GM12864 (cell line): ENCODE measurements around the gene SP4.

Experiments used
- DNase-seq: peaks from one replicate; pipeline ENCODE4 v3.0.0-alpha.2; 2011; ENCODE audit warnings: low read depth
- H3K4me3 ChIP-seq: 2 replicates; pipeline ENCODE4 v1.5.1; 2011; ENCODE audit warnings: mild to moderate bottlenecking, low read depth, low read length, control low read depth
- TF ChIP-seq, protein P1 (sequence below): IDR thresholded peaks from 2 replicates; pipeline ENCODE4 v1.5.1; 2011; ENCODE audit warnings: low read depth, mild to moderate bottlenecking, moderate library complexity, low read length, control low read depth, inconsistent platforms; ENCODE audit errors: missing control alignments

The SP4 gene

DNA sequence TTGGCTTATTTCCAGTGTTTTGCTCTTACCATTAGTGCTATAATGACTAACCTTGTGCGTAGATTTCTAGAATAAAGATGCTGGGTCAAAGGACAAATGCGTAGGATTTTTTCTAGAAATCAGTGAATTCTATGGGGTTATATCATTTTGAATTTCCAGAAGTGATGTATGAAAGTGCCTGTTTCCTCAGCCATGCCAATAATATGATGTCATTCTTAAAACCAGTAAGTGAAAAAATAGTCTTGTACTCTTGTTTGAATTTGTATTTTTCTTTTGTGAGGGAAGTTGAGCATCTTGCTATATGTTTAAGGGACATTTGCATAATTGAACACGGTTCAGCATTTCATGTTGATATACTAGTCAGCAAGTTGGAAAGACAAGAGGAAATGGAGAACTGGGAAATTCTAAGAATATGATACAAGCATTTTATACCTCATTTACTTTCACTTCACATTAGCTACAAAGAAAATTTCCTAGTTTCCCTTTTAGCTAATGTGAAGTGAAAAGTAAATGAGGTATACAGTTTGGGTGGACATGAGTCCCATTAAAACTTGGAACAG lies 111.1 kb downstream of the SP4 start:
- TF ChIP-seq, protein P1, sequence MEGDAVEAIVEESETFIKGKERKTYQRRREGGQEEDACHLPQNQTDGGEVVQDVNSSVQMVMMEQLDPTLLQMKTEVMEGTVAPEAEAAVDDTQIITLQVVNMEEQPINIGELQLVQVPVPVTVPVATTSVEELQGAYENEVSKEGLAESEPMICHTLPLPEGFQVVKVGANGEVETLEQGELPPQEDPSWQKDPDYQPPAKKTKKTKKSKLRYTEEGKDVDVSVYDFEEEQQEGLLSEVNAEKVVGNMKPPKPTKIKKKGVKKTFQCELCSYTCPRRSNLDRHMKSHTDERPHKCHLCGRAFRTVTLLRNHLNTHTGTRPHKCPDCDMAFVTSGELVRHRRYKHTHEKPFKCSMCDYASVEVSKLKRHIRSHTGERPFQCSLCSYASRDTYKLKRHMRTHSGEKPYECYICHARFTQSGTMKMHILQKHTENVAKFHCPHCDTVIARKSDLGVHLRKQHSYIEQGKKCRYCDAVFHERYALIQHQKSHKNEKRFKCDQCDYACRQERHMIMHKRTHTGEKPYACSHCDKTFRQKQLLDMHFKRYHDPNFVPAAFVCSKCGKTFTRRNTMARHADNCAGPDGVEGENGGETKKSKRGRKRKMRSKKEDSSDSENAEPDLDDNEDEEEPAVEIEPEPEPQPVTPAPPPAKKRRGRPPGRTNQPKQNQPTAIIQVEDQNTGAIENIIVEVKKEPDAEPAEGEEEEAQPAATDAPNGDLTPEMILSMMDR, result no peak
- DNase-seq, result no peak
- H3K4me3 ChIP-seq, result no peak overlapping the region

- H3K4me3 ChIP-seq, result peak within 1 kb of the TSS; percentile 1
- no peak for DNase-seq
- TF ChIP-seq, protein P1, result no peak
Measured at GRCh38 chr7:21542891-21543527, 115.1 kb downstream of the SP4 start, which contains the start of gene DNAH11. Gene DNAH11, plus strand, starts transcription at chr7:21543039. Its CDS starts 207 bp downstream, at chr7:21543246.

DNA sequence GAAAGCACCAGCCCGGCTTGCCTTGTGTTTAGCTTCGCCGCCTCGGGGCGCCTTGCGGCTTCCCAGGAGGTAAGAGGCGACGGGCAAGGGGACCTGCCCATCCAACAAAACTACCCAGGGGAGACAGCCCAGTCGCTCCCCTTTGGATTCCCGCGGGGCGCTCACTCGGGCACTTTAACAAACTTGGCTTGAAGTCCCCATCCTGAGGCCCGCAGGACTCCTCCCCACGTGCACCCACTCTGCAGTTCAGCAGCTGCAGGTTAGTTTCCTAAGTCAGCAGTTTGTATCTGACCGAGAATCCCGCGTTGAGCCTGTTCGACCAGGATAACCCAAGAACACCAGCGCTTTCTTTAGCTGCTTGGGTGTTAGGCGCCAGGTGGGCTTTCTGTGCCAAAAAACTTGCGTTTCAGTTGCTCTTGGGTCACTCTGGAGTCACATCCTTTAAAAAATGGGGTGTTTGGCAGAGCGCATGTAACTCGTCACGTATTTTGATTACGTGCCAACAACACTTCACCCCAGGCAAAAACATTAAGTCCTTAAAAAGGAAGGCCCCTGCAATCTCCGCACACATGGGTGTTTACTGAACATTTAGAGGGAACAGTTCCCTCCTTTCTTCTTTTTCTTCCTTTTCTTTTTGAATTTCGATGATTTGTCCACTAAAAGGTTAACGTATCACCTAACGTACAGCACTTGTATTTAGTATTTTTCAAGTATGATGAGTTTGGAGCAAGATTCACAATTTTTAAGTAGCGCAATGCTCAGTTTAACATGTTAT lies 115.8 kb downstream of the SP4 start:
- DNase-seq, result no peak
- peak overlapping the region; percentile 1; the same call in 1 of the 2 replicates for H3K4me3 ChIP-seq
- TF ChIP-seq, protein P1, result no peak

DNA sequence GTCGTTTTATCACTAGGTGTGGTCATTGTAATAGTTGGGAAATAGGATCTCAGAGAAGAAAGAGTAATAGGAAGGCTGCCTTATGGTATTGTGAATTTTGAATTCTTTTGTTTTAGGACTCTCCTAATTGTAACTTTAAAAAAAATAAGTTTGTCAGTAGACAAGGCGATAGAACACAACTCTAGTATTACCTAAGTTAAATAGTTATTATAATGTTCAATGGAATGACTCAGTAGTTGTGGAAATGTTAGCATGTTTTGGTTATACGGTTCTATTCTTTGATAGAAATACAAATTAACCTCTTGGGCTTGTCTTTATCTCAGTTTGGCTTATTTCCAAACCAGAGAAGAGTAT lies 116.4 kb downstream of the SP4 start:
- no peak for DNase-seq
- TF ChIP-seq, protein P1, result no peak
- no peak overlapping the region for H3K4me3 ChIP-seq

GRCh38 chr7:21544715-21545114 lies 116.8 kb downstream of the SP4 start:
- H3K4me3 ChIP-seq, result no peak overlapping the region
- DNase-seq, result no peak
- TF ChIP-seq, protein P1, result no peak

DNA sequence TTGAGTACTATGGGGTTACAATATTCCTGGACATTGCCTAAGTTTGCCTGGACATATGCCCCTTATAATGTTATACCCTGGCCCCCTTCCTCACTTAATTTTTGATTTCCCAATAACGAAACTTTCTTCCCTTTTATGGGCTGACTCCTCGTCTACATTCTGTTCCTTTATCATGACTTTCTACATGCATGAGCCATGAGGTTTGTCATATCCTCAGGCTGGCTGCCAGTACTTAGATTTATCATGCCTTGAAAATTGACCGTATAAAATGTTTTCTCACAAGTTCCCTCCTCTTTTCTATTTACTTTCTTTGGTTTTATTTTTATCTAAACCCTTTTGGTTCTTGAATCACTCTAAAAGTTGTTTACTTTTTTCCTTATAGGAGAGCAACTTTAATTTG lies 119.6 kb downstream of the SP4 start:
- TF ChIP-seq, protein P1, result no peak
- DNase-seq, result no peak
- H3K4me3 ChIP-seq, result no peak overlapping the region
